ENCODE measurements around the gene ALS2CL.
"Not testable (repeated sequence)": the region's sequence is repeated elsewhere in the genome, so short reads cannot be mapped to it uniquely, and the experiment has no call there.

The ALS2CL gene

DNA sequence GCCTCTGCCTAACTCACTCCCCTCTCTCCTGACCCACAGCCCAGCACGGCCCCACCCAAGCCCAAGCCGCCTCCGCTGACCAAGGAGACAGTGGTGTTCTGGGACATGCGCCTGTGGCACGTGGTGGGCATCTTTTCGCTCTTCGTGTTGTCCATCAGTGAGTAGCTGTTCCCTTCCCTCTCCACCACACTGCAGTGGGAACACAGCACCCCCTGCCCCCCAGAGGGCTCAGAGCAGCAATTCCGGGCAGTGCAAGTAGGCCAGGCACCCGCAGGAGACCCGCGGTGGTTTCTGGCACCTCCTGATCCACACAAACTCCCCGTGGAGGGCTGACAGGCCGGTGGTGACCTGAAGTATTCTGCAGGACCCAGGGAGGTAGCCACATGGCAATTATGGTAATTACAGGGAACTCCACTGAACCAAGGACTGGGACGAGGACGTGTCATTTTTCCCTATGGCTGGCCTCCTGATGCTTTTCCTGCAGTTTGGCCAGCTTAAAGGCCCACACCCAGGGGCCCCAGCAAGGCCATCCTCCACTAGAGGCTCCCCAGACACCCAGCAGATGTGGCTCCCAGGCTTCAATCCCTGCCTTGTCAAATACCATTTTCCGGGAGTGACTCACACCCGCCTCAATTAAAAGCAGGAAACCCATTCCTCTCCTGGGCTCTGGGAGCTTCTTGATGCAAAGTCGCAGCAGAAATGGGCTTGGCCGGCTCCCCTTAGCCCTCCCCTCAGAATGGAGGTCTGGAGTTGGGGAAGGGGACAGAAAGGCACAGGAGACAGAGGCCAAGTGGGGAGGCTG is 12.5 kb upstream of the ALS2CL start:
- H3K4me3 ChIP-seq (ENCODE audit: low read depth, low read length): no peak overlapping the region
- DNase-seq (ENCODE audit: low read depth): no peak

DNA sequence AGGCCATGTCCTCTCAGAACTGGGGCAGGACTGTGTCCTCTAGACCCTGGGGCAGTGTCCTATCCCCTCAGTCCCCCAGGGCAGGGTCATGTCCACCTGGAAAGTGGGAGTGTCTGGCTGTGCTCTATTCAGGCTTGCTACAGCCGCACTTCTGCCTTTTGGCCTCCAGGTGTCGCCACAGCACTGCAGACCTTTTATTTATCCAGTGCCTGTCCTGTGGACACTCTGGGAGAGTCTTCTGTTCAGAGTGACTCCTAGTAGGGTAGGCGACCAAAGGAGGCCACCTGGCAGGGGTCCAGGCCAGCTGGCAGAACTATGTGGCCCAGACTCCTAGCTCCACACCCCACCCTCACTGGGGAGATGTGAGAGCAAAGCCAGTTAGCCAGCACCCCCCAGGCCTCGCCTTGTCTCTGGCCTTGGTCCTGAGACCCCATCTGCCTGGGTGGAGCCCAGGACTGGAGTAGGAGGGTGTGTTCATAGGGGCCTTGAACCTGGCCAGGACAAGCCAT is 11.6 kb upstream of the ALS2CL start:
- no peak overlapping the region for H3K4me3 ChIP-seq (ENCODE audit: low read depth, low read length)
- DNase-seq (ENCODE audit: low read depth): no peak

GRCh38 chr3:46704346-46704745 is 10.9 kb upstream of the ALS2CL start:
- not testable (repeated sequence) for H3K4me3 ChIP-seq (ENCODE audit: low read depth, low read length); DNase-seq (ENCODE audit: low read depth)

DNA sequence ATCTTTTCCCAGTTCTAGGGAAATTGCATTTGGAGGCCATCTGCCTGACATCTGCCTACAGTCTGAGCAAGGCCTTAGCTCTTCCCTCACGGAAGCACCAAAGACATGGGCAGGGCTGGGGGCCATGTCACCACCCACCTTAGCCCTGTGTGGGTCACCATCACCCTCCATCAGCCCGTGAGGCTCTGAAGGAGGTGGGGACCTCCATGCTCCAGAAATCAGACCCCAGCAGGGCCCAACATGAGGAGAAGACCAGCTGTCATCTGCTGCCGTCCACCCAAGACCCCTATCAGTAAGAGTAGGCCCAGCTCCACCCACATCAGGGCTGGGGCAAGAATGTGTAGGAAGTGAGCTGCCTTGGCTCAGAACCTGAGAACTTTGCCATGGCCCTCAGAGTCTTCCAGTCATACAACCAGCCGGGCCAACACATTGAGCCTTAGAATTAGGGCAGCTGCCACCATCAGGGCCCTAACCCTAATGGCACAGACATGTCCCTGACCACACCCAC is 9.6 kb upstream of the ALS2CL start:
- no peak for DNase-seq (ENCODE audit: low read depth)
- H3K4me3 ChIP-seq (ENCODE audit: low read depth, low read length): no peak overlapping the region

DNA sequence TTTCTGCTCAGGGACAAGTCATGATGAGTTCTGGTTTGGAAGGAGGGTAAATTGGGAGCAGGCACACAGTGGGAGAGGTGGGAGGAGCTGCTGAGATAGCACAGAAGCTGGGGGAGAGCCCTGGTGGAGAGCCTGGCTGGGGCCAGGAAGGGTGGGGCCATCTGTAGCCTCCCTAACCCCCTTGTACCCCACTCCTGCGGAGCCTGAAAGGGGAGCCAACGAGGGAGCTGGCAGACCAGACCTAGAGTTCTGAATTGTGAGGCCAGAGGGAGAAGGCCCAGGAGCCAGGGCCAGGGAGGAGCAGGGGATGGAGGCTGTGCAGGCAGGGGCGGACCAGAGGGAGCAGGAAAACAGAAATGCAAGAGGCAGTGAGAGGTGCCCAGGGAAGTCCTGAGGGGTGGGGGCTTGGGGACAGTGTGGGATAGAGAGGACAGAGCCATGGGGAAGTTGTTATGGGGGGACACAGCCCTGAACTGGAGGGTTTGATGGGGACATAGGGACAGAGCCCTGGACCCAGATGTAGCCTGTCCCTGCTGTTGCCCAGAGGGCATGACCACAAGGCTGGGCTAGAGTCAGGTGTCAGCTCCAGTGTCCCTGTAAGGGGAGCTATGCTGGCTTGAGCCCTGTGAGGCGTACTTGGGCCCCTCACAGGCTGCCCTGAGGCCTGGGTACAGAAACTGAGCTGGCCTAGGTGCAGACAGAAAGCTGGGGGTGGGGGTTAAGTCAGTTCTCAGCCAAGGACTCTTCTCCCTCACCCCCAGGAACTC is 8.9 kb upstream of the ALS2CL start:
- DNase-seq (ENCODE audit: low read depth): no peak
- no peak overlapping the region for H3K4me3 ChIP-seq (ENCODE audit: low read depth, low read length)

- no peak for DNase-seq (ENCODE audit: low read depth)
- H3K4me3 ChIP-seq (ENCODE audit: low read depth, low read length): peak within 1 kb of the TSS; percentile 6
Observed at GRCh38 chr3:46701181-46701939, 7.9 kb upstream of the ALS2CL start, which contains the start of gene TMIE. TMIE (plus strand) TSS chr3:46701392; CDS start chr3:46701488, 96 bp downstream.

DNA sequence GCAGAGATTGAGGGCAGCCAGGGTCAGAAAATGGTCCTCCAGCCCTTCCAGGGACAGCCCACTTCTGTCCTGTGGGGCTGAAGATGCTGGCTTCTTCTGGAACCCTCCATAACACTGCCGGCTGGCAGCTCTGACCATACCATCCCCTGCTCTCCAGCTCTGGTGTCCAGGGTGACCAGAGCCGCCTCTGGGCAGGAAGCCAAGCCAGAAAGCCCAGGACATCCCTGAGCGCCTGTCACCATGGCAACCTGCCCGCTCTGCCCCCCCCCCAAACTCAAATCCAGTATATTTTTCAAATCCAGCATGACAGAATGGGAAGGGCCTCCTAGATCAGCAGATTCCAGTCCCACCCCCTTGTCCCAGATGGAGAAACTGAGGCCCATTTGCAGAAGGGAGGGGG is 7.3 kb upstream of the ALS2CL start:
- H3K4me3 ChIP-seq (ENCODE audit: low read depth, low read length): no peak overlapping the region
- no peak for DNase-seq (ENCODE audit: low read depth)

- DNase-seq (ENCODE audit: low read depth): no peak
- H3K4me3 ChIP-seq (ENCODE audit: low read depth, low read length): no peak overlapping the region
Observed at GRCh38 chr3:46699676-46700523, 6.4 kb upstream of the ALS2CL start.

DNA sequence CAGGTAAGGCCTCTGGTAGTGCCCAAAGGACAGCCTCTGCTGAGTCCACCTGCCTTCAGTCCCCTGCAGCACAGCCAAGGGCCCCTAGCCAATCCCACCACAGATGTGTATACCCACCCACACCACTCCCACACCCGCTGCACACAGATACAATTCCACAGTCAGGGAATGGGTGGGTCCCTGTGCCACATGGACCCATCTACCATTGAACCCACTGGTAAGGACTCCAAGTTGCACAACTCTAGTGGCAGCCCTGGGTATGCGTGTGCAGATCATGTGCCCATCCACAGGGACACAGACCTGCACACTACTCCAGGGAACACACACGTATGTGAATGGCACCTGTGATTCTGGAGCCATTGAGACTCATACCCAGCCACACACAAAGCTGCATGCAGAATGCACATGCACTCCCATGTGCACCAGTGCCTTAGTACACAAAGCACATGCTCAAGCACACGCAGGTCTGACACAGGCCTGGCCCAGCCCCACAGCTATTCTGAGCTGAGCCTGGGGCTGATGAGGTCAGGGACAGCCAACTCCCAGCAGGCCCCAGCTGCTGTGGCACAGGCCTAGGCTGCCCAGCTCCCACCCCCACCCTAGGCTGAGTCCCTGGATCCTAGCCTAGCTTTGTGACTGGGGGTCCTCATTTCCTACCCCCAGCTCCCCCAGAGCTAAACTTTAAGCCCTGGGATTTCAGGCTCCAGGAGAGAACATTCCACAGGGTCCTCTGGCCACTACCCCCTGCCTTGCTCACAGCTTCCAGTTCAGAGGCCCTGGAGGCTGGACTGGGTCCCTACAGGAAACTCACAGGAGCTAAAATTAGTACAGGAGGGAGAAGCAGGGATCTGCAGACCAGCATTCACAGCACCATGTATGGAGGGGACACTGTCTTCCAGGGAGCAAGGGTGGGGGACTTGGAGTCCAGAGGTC is 2.7 kb upstream of the ALS2CL start:
- H3K4me3 ChIP-seq (ENCODE audit: low read depth, low read length): no peak overlapping the region

DNA sequence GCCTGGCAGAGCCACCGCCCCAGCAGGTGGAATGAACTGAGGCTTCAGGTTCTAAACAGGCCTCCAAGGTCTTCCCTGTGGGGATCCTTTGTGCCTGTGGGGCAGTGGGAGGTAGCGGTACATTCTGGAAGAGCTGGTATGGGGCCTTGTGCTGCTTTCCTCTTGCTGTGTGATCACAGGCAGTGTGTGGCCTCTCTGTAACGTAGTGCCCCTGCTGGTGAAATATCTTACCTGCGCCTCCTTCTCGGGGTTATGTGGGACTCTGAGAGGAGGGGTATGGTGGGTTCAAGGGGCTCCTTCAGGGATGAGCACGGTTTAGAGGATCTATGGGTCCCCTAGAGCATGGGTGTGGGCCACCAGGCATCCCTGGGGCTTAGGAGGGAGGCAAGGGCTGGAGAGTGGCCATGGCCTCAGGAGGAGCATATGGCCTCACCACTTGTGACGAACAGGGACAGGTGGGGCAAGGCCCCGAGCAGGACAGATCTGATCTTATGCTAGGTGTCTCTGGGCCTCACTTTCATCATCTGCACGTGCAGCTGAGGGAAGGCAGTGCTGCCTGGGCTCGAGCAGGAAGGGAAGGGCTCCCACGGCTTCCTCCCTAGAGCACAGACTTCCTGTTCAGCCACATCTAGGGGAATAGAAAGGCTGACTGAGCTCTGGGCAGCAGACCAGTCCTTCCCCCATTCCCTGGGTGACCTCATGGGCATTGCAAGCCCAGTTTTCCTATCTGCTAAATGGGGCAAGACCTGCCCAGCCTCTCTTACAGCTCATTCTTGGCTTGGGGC is 1.9 kb upstream of the ALS2CL start:
- no peak overlapping the region for H3K4me3 ChIP-seq (ENCODE audit: low read depth, low read length)
- no peak for DNase-seq (ENCODE audit: low read depth)

More for the DNA sequence above, 2.7 kb upstream of the ALS2CL start:
- DNase-seq (ENCODE audit: low read depth): no peak

DNA sequence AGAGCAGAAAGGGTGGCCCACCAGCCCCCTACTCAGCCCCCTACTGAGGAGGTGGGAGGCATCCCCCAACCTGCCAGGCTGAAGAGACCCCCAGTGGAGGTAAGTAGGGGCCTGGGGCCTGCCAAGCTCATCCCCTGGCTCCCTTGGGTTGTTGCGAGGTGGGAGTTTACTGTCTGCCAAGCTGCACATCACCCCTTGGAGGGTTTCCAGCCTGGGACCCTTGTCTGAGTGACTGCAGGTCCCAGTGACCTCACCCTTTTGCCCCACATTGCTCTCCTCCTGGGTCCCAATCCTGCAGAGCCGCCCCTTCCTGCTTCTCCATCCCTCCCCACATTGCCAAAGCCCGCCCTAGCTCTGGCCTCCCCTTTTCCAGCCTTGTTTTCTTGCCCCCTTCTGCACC is 1.0 kb upstream of the ALS2CL start:
- no peak overlapping the region for H3K4me3 ChIP-seq (ENCODE audit: low read depth, low read length)
- no peak for DNase-seq (ENCODE audit: low read depth)

- H3K4me3 ChIP-seq (ENCODE audit: low read depth, low read length): peak overlapping the region; percentile 22
- DNase-seq (ENCODE audit: low read depth): no peak
Observed at GRCh38 chr3:46693892-46694226, 380 bp upstream of the ALS2CL start.

DNA sequence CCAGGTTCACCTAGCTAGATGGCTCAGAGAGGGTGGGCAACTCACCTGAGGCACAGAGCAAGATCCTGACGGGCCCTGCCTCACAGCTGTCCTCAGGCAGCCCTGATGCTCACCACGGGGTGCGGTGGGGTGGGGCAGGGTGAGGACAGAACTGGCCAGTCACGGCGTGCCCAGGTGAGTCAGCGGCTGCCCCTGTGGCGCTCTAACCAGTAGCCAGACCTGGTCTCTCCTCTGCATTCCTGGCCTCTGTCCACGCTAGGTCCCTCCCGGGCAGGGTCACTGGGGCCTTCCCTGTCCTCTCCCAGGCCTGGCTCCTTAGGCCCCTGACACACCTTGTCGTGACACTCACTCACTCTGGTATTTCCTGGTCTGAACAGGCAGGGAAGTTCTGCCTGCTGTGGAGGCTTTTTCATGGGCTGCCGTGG is 901 bp downstream of the ALS2CL start:
- no peak overlapping the region for H3K4me3 ChIP-seq (ENCODE audit: low read depth, low read length)
- no peak for DNase-seq (ENCODE audit: low read depth)

- no peak for DNase-seq (ENCODE audit: low read depth)
- H3K4me3 ChIP-seq (ENCODE audit: low read depth, low read length): no peak overlapping the region
Observed at GRCh38 chr3:46690798-46691197, 2.7 kb downstream of the ALS2CL start.

- DNase-seq (ENCODE audit: low read depth): no peak
- no peak overlapping the region for H3K4me3 ChIP-seq (ENCODE audit: low read depth, low read length)
Observed at GRCh38 chr3:46685446-46685845, 8.0 kb downstream of the ALS2CL start.

DNA sequence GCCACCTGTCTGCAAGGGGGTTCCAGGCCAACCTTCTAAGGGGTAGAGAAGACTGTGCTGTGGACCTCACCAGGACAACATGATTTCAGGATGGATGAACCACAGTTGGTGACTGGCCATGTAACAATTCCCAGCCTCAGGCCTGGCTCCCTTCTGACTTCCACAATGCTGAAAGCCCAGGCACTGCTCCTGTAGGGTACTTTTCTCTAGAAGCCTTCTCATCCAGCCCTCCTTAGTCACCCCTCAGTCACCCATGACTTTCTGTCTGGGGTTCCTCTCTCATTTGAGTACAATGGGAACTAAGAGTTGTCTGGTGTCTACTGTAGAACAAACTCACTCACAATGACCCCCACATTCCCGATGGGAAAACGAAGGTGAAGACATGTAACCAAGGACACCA is 8.6 kb downstream of the ALS2CL start:
- DNase-seq (ENCODE audit: low read depth): no peak
- no peak overlapping the region for H3K4me3 ChIP-seq (ENCODE audit: low read depth, low read length)

DNA sequence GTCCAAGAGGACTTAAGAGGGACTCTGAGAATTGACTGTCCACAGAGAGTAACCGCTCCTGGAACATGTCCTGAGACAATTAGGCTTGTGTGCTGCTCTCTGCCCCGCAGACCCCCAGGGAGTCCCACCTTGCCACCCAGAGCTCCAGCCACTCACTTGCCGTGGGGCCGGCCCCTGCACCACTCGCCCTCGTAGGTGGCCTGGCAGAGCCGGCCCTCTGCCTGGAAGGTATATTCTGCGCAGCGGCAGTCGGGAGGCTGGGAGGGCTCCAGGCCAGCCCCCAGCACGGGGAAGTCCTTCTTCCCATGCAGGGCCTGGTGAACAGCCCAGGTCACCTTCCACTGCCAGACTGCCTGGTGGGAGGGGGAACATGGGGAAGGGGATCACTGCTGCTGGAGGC is 10.5 kb downstream of the ALS2CL start:
- DNase-seq (ENCODE audit: low read depth): no peak

More for the DNA sequence above, 10.5 kb downstream of the ALS2CL start:
- H3K4me3 ChIP-seq (ENCODE audit: low read depth, low read length): no peak overlapping the region
